Measurements from ENCODE around the gene PDE3A.

The PDE3A gene

DNA sequence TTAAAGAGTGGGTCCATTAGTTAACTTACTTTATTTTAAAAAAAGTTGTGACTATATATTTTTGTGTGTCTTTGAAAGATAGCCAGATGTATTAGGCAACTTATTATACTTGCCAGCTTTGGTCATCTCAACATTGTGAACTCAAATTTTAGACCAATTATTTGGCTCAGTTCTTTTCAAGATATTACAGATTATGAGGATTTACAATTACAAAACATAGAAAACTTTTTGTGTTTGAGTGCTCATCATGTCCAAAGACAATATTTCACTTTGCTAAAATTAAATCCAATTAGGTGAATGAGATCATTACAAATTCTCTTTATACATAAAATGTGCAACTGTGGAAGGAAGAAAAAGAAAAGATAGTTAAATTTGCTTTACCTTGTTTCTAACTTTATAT is 18.3 kb upstream of the PDE3A start:
- no peak for DNase-seq (ENCODE audit: low spot score)
- TF ChIP-seq, protein P1, sequence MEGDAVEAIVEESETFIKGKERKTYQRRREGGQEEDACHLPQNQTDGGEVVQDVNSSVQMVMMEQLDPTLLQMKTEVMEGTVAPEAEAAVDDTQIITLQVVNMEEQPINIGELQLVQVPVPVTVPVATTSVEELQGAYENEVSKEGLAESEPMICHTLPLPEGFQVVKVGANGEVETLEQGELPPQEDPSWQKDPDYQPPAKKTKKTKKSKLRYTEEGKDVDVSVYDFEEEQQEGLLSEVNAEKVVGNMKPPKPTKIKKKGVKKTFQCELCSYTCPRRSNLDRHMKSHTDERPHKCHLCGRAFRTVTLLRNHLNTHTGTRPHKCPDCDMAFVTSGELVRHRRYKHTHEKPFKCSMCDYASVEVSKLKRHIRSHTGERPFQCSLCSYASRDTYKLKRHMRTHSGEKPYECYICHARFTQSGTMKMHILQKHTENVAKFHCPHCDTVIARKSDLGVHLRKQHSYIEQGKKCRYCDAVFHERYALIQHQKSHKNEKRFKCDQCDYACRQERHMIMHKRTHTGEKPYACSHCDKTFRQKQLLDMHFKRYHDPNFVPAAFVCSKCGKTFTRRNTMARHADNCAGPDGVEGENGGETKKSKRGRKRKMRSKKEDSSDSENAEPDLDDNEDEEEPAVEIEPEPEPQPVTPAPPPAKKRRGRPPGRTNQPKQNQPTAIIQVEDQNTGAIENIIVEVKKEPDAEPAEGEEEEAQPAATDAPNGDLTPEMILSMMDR (IDR thresholded peaks at IDR 0.05; ENCODE audit: borderline replicate concordance, control extremely low read depth, extremely low read depth, insufficient read depth, missing control alignments) = no peak
- in situ Hi-C loops (cut with MboI; ENCODE audit: low sequenced_read_pairs, unreplicated experiment) = no loop called here

DNA sequence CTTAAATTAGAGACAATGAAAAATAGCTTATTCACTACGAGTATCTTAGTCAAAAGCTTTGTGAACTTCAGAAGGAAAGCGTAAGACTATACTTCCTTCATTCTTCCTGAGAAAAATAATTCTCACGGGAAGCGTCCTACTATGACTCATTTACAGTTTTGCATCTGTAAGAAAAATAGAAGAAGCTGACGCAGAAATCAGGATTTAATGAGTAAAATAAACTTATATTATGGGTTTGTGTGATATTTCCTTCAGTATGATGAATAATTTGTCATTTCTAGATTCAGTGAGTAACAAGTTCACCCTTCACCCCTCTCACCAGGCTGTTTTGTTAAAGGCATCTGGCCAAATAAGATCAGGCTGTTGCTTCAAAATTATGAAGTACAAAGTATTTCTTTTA is 17.8 kb upstream of the PDE3A start:
- in situ Hi-C loops (cut with MboI; ENCODE audit: low sequenced_read_pairs, unreplicated experiment) = no loop called here
- no peak for DNase-seq (ENCODE audit: low spot score)
- TF ChIP-seq, protein P1 (IDR thresholded peaks at IDR 0.05; ENCODE audit: borderline replicate concordance, control extremely low read depth, extremely low read depth, insufficient read depth, missing control alignments) = no peak

DNA sequence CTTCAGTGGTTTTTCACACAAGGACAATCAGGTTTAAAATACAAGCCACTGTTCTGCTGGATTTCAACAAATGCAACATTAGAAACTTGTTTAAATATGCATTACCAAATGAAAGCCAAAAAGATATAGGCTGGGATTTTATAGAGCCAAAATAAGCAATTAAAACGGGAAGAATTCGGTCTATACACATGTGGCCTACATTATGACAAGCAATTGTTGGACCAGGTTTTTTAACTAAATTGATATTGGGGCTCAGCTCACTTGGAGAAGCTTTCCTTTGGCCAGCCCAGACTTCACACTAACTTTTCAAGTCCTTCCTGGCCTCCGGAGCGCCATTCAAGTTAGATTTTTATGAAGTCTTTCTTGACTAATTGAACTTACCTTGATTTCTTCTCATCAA is 16.9 kb upstream of the PDE3A start:
- DNase-seq (ENCODE audit: low spot score) = no peak
- in situ Hi-C loops (cut with MboI; ENCODE audit: low sequenced_read_pairs, unreplicated experiment) = no loop called here
- TF ChIP-seq, protein P1 (IDR thresholded peaks at IDR 0.05; ENCODE audit: borderline replicate concordance, control extremely low read depth, extremely low read depth, insufficient read depth, missing control alignments) = no peak

DNA sequence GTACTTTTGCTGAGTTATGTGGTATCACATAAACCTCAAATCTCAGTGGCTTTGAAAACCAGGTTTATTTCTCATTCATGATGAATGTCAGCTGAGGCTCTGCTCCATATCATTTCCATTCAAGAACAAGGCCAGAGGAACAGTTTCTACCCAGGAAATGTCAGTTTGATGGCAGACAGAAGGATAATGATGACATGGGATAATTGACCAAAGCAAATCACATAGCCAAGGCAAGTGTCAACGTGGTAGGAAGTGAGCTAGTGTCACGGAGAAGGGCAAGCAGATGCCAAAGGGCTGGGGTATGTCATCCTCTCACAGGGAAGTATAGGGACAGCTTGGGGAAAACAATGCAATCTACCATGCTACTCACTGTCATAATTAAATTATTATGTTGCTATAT is 12.3 kb upstream of the PDE3A start:
- in situ Hi-C loops (cut with MboI; ENCODE audit: low sequenced_read_pairs, unreplicated experiment) = no loop called here

DNA sequence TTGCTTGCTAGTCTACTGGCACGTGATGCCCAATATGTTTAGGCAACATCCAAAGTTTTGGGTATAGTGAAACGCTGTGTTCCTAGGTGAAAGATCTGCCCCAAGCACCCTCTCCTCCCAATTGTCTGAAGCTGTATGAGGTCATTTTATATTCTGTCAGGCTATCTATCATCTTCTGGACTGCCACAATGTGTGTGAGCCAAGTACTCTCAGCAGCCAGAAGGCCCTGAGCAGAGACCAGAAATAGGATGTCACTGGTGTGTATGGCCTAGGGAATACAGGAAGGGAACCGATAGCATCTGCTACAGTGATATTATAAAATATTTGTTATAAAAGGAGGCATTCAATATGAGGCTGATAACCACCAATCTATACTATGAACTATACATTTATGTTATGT is 7.9 kb upstream of the PDE3A start:
- TF ChIP-seq, protein P1 (IDR thresholded peaks at IDR 0.05; ENCODE audit: borderline replicate concordance, control extremely low read depth, extremely low read depth, insufficient read depth, missing control alignments) = no peak
- in situ Hi-C loops (cut with MboI; ENCODE audit: low sequenced_read_pairs, unreplicated experiment) = no loop called here
- no peak for DNase-seq (ENCODE audit: low spot score)

More for the DNA sequence above, 12.3 kb upstream of the PDE3A start:
- TF ChIP-seq, protein P1 (IDR thresholded peaks at IDR 0.05; ENCODE audit: borderline replicate concordance, control extremely low read depth, extremely low read depth, insufficient read depth, missing control alignments) = no peak
- no peak for DNase-seq (ENCODE audit: low spot score)

DNA sequence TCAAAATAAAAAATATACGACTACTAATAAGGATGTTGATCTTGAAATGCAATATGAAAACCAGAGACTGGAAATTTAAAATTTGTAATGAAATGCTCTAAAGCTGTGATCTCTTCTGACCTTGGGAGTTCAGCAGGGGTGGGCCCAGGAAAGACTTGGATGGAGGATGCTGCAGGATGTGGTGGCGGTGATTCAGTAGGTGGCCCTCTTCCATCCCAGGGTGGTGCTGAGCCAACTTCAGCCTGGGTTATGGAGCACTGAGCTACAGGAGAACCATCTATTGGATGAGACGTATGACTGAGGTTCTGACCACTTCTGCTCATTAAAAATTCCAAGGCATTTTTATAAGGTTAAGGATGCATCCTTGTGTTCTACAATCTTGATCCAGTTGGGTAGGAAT is 6.9 kb upstream of the PDE3A start:
- no peak for DNase-seq (ENCODE audit: low spot score)
- TF ChIP-seq, protein P1 (IDR thresholded peaks at IDR 0.05; ENCODE audit: borderline replicate concordance, control extremely low read depth, extremely low read depth, insufficient read depth, missing control alignments) = no peak
- in situ Hi-C loops (cut with MboI; ENCODE audit: low sequenced_read_pairs, unreplicated experiment) = no loop called here

DNA sequence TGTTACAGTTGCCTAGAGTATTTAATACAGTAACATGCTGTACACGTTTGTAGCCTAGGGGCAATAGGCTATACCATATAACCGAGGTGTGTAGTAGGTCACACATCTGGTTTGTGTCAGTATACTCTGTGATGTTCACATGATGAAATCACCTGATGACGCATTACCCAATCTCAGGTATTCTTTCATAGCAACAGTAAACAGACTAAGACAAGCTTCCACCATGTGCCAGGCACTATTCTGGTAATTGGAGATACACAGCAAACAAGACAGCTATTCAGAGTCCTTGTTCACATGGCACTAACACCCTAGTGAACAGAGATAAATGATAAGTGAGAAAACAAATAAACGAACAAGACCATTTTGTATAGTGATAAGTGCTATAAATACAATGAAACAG is 3.8 kb upstream of the PDE3A start:
- in situ Hi-C loops (cut with MboI; ENCODE audit: low sequenced_read_pairs, unreplicated experiment) = no loop called here
- TF ChIP-seq, protein P1 (IDR thresholded peaks at IDR 0.05; ENCODE audit: borderline replicate concordance, control extremely low read depth, extremely low read depth, insufficient read depth, missing control alignments) = no peak
- no peak for DNase-seq (ENCODE audit: low spot score)

Data from GM13976 (cell line).